Lower leg skin (tissue), 4 donors: ENCODE results near the gene SPOCK1. TPM values are rescaled to one million over a fixed set of nuclear protein-coding genes. Genes with fewer than 3 reads are reported as not detected.
"Not testable (repeated sequence)": the region's sequence is repeated elsewhere in the genome, so short reads cannot be mapped to it uniquely, and the experiment has no call there.

Experiments
- DNase-seq, 2 donors: peaks; one replicate each; pipeline ENCODE4 v3.0.0-alpha.2; 2019; ENCODE audit warnings: low spot score in 2 of 2
- H3K4me3 ChIP-seq: fragments of 200-600 bp; sonication (generic); 2 replicates; pipeline ENCODE4 v1.5.1; 2017; ENCODE audit warnings: mild to moderate bottlenecking, low read depth; ENCODE audit not compliant: poor library complexity, severe bottlenecking
- CTCF ChIP-seq, 3 donors: fragments of 450-650 bp; IDR thresholded peaks; one replicate each; pipeline ENCODE4 v1.5.1; 2016; ENCODE audit warnings: antibody characterized with exemption in 3 of 3, mild to moderate bottlenecking in 3 of 3, moderate library complexity in 2 of 3
- POLR2A ChIP-seq, 2 donors: fragments of 450-650 bp; IDR thresholded peaks; one replicate each; pipeline ENCODE4 v1.6.1; 2016 to 2017; ENCODE audit warnings: antibody characterized with exemption in 2 of 2, mild to moderate bottlenecking in 1 of 2, moderate library complexity in 1 of 2
- WGBS, 2 donors: methylation state at CpG; one replicate each; pipeline ENCODE4 v1.1.5; 2018; 5-methylcytosine and 5-hydroxymethylcytosine counted together
- intact Hi-C: fragments of 100-400 bp; cut with DNase I; formaldehyde crosslinking; loops from one replicate; pipeline ENCODE4 v1.15.0; 2023; ENCODE audit warnings: low total_unique reads
- total RNA-seq, 4 donors: library from RNA; depleted of rRNA; stranded (reverse); fragments of >200 nt; gene quantifications; one replicate each; pipeline ENCODE4 v1.1.0, GENCODE V29; 2016

Gene SPOCK1
- total RNA-seq, 4 donors from 2014 or later, result 7.9 to 21.5 (median 11.7) TPM

- TF ChIP-seq POLR2A (IDR thresholded peaks at IDR 0.05), result no peak
- no peak for TF ChIP-seq CTCF (IDR thresholded peaks at IDR 0.05)
- intact Hi-C loops, result no loop called here
- H3K4me3 ChIP-seq, result no peak overlapping the region
- DNase-seq, result peak in 1 of 2 donors; percentile 60
- WGBS, 2 donors, result 63 to 81% methylated on average over 3 of the region's 3 CpGs
Observed at GRCh38 chr5:137264041-137264440, 235.1 kb downstream of the SPOCK1 start.

GRCh38 chr5:137263371-137264005 lies 235.6 kb downstream of the SPOCK1 start:
- intact Hi-C loops, result no loop called here
- no peak for TF ChIP-seq CTCF (IDR thresholded peaks at IDR 0.05)
- TF ChIP-seq POLR2A (IDR thresholded peaks at IDR 0.05), result no peak
- peak in 1 of 2 donors; percentile 59 for DNase-seq
- H3K4me3 ChIP-seq, result no peak overlapping the region
- WGBS, 2 donors, result 79 to 81% methylated on average over 5 of the region's 5 CpGs

- intact Hi-C loops, result no loop called here
- no peak for DNase-seq
- H3K4me3 ChIP-seq, result no peak overlapping the region
- TF ChIP-seq CTCF (IDR thresholded peaks at IDR 0.05) (no peak), POLR2A (IDR thresholded peaks at IDR 0.05) (no peak)
Observed at GRCh38 chr5:137262818-137263217, 236.3 kb downstream of the SPOCK1 start.

- no peak overlapping the region for H3K4me3 ChIP-seq
- DNase-seq, result peak in 1 of 2 donors; percentile 18
- 61 to 65% methylated on average over 5 of the region's 5 CpGs for WGBS, 2 donors
- intact Hi-C loops, result no loop called here
- no peak for TF ChIP-seq POLR2A (IDR thresholded peaks at IDR 0.05)
- TF ChIP-seq CTCF (IDR thresholded peaks at IDR 0.05), result no peak
Observed at GRCh38 chr5:137260820-137261695, 238.1 kb downstream of the SPOCK1 start.

GRCh38 chr5:137259115-137259514 lies 240.0 kb downstream of the SPOCK1 start:
- DNase-seq, intact Hi-C loops, H3K4me3 ChIP-seq: not testable (repeated sequence)
- 90 to 91% methylated on average over 2 of the region's 2 CpGs for WGBS, 2 donors
